K562 (cell line): ENCODE measurements around the gene GARNL3. TPM values are rescaled to one million over a fixed set of nuclear protein-coding genes. Genes with fewer than 3 reads are reported as not detected.

ENCODE experiments used
- ATAC-seq: fragments of 200-7000 bp; cut with Tn5 transposase; 3 replicates; pipeline ENCODE4 v1.9.1; 2020; ENCODE audit warnings: moderate library complexity
- BruUV-seq: library from RNA; stranded (reverse); fragments of 400-500 nt; replicated peaks from 2 replicates; lab custom pipeline; 2021; lab: Mats Ljungman, UMichigan
- CTCF ChIA-PET: fragments of 300-600 bp; formaldehyde crosslinking; extraction: SDS; loops from one replicate; lab custom pipeline; 2021; ENCODE audit warnings: low intra/inter-chr PET ratio; lab: Yijun Ruan, JAX
- POLR2A ChIA-PET: fragments of 300-600, 350-650 bp; sonication (Branson Sonifier 250); formaldehyde crosslinking; extraction: SDS; loops from one replicate; lab custom pipeline; 2021; ENCODE audit warnings: antibody characterized with exemption, inconsistent platforms; lab: Yijun Ruan, JAX
- DNase-seq, 4 experiments: peaks; one replicate each; pipeline versions ENCODE4 v3.0.0 to v3.0.0-alpha.2; 2011 to 2018; ENCODE audit warnings: low spot score in 3 of 4, mixed read lengths in 3 of 4; ENCODE audit errors: extremely low read depth in 1 of 4
- FAIRE-seq: peaks from 2 replicates; lab custom pipeline; 2011; peaks lifted over from hg19 to GRCh38; lab: Jason Lieb, UNC
- H2AFZ ChIP-seq: 2 replicates; pipeline ENCODE4 v1.6.0; 2011; ENCODE audit warnings: low read depth, low read length, control low read depth, inconsistent platforms
- H3K27ac ChIP-seq: fragments of 200-600 bp; 3 replicates; pipeline ENCODE4 v1.8.0; 2011; ENCODE audit warnings: low read depth, mild to moderate bottlenecking, control low read depth, inconsistent platforms, low read length, moderate library complexity, mixed read lengths; ENCODE audit errors: extremely low read depth
- H3K27me3 ChIP-seq, 2 experiments: fragments of 300-600 bp in 1 of 2; 2 replicates in 1 of 2; 3 replicates in 1 of 2; pipeline versions ENCODE4 v1.6.0 to v1.8.0; 2011; ENCODE audit warnings: inconsistent platforms in 2 of 2, low read length in 2 of 2, mild to moderate bottlenecking in 1 of 2, mixed read lengths in 1 of 2, moderate library complexity in 1 of 2; ENCODE audit not compliant: control insufficient read depth in 2 of 2, insufficient read depth in 2 of 2
- H3K36me3 ChIP-seq: fragments of 300-600 bp; 3 replicates; pipeline ENCODE4 v1.8.0; 2011; ENCODE audit warnings: mild to moderate bottlenecking, low read length, inconsistent platforms; ENCODE audit not compliant: control insufficient read depth, insufficient read depth
- H3K4me1 ChIP-seq, 2 experiments: fragments of 200-600 bp in 1 of 2; replicated peaks in 1 of 2; 2 replicates in 1 of 2; 3 replicates in 1 of 2; pipeline versions ENCODE4 v1.5.1 to v1.8.0; 2011; ENCODE audit warnings: inconsistent platforms in 2 of 2, low read length in 2 of 2, mild to moderate bottlenecking in 1 of 2, mixed read lengths in 1 of 2, moderate library complexity in 1 of 2; ENCODE audit not compliant: control insufficient read depth in 2 of 2, insufficient read depth in 2 of 2
- H3K4me2 ChIP-seq: 2 replicates; pipeline ENCODE4 v1.6.1; 2011; ENCODE audit warnings: low read length, control low read depth, inconsistent platforms, mixed read lengths; ENCODE audit not compliant: insufficient read depth
- H3K4me3 ChIP-seq: fragments of 200-600 bp; sonication (generic), shearing (Covaris generic); 2 replicates; pipeline ENCODE4 v1.5.1; 2016; ENCODE audit warnings: control low read depth, inconsistent platforms
- H3K79me2 ChIP-seq: fragments of 200-600 bp; 3 replicates; pipeline ENCODE4 v1.8.0; 2011; ENCODE audit warnings: low read length, inconsistent platforms; ENCODE audit not compliant: control insufficient read depth, insufficient read depth
- H3K9ac ChIP-seq, 2 experiments: 2 replicates each; pipeline versions ENCODE4 v1.6.0 to v1.6.1; 2011; ENCODE audit warnings: low read depth in 2 of 2, low read length in 2 of 2, control low read depth in 1 of 2, inconsistent platforms in 1 of 2, mild to moderate bottlenecking in 1 of 2, mixed read lengths in 1 of 2; ENCODE audit not compliant: insufficient read depth in 1 of 2
- H3K9me1 ChIP-seq: one replicate; pipeline ENCODE4 v1.6.0; 2011; ENCODE audit warnings: inconsistent platforms, mild to moderate bottlenecking, low read length, moderate library complexity; ENCODE audit not compliant: control insufficient read depth, insufficient read depth
- H3K9me3 ChIP-seq: replicated peaks from 2 replicates; pipeline ENCODE4 v1.5.1; 2011; ENCODE audit warnings: low read depth, low read length, inconsistent platforms; ENCODE audit not compliant: control insufficient read depth, insufficient read depth
- H4K20me1 ChIP-seq: replicated peaks from 2 replicates; pipeline ENCODE4 v1.6.1; 2011; ENCODE audit warnings: low read length, inconsistent platforms, mixed read lengths; ENCODE audit not compliant: control insufficient read depth, insufficient read depth
- CTBP1 ChIP-seq: fragments of 450-650 bp; IDR thresholded peaks from 2 replicates; pipeline ENCODE4 v1.6.1; 2016; ENCODE audit warnings: borderline replicate concordance
- MAZ ChIP-seq, 2 experiments: fragments of 450-650 bp in 1 of 2; sonication (generic) in 1 of 2; formaldehyde crosslinking; IDR thresholded peaks in 1 of 2; conservative IDR thresholded peaks in 1 of 2; 2 replicates each; pipeline versions ENCODE4 v1.4.0 to v1.5.0; 2020; ENCODE audit warnings: mild to moderate bottlenecking in 1 of 2, missing genetic modification reagents in 1 of 2
- RAD21 ChIP-seq, 2 experiments: fragments of 250-450 bp in 1 of 2; fragments of 450-650 bp in 1 of 2; sonication (Bioruptor Pico) in 1 of 2; formaldehyde crosslinking in 1 of 2; IDR thresholded peaks in 1 of 2; conservative IDR thresholded peaks in 1 of 2; 2 replicates each; pipeline versions ENCODE4 v1.4.0 to v1.8.0; 2020 to 2022; ENCODE audit warnings: mild to moderate bottlenecking in 2 of 2, moderate library complexity in 1 of 2
- RCOR1 ChIP-seq, 2 experiments: IDR thresholded peaks; 2 replicates each; pipeline ENCODE4 v1.6.1; 2012; ENCODE audit warnings: low read depth in 2 of 2, low read length in 2 of 2, borderline replicate concordance in 1 of 2, improper control_type of control experiment in 1 of 2
- TEAD2 ChIP-seq: fragments of 450-650 bp; IDR thresholded peaks from 2 replicates; pipeline ENCODE4 v1.6.1; 2016; ENCODE audit warnings: missing genetic modification characterization, control low read depth, missing compliant biosample characterization
- WGBS: fragments of 100-300 bp; shearing (Covaris generic); methylation state at CpG from one replicate; pipeline ENCODE4 v1.1.6; 2016; ENCODE audit warnings: low coverage, mixed read lengths; ENCODE audit not compliant: insufficient coverage; ENCODE audit errors: missing lambda C conversion rate; 5-methylcytosine and 5-hydroxymethylcytosine counted together
- in situ Hi-C: fragments of 300-500 bp; cut with MboI; formaldehyde crosslinking; loops from 4 replicates; pipeline ENCODE4 v1.15.0; 2018; ENCODE audit warnings: inconsistent platforms, mixed read lengths
- intact Hi-C: fragments of 100-400 bp; cut with micrococcal nuclease; formaldehyde crosslinking; loops from 2 replicates; pipeline ENCODE4 v1.14.2; 2022
- polyA plus RNA-seq, 8 experiments: library from polyadenylated mRNA; depleted of rRNA in 4 of 8; stranded (reverse) in 5 of 8; unstranded in 3 of 8; fragments of >200 nt; fragmentation: Nextera tagmentation in 2 of 8; fragmentation: Illumina TruSeq in 1 of 8; extraction: Ambion mirVana in 2 of 8; extraction: Trizol in 1 of 8; gene quantifications; 2 replicates each; pipeline versions ENCODE4 v1.2.1 to v1.2.3, GENCODE V29; 2011 to 2014; ENCODE audit warnings: inconsistent platforms in 1 of 8, missing spikeins in 1 of 8
- total RNA-seq, 7 experiments: library from RNA; depleted of rRNA in 6 of 7; stranded (reverse); fragments of >200 nt in 6 of 7; fragmentation: Illumina TruSeq in 2 of 7; extraction: Trizol in 2 of 7; gene quantifications; 2 replicates each; pipeline versions ENCODE4 v1.2.1 to v1.2.3, GENCODE V29; 2011 to 2021; ENCODE audit warnings: low replicate concordance in 1 of 7
- TF ChIP-seq, protein P1 (sequence below): fragments of 450-650 bp; formaldehyde crosslinking; IDR thresholded peaks from 2 replicates; pipeline ENCODE4 v1.4.0; 2022; ENCODE audit warnings: missing genetic modification characterization
- TF ChIP-seq, protein P2 (sequence below): fragments of 200-800 bp; sonication (Bioruptor generic); IDR thresholded peaks from 2 replicates; pipeline ENCODE4 v1.6.1; 2016; ENCODE audit warnings: missing genetic modification characterization, missing compliant biosample characterization

The GARNL3 gene
- total and polyA plus RNA-seq, 9 of the 15 experiments (the other 6 are each of a cell fraction or from before 2014, with no cell fraction given): 0.35 to 2.7 (median 1.6) TPM

DNA sequence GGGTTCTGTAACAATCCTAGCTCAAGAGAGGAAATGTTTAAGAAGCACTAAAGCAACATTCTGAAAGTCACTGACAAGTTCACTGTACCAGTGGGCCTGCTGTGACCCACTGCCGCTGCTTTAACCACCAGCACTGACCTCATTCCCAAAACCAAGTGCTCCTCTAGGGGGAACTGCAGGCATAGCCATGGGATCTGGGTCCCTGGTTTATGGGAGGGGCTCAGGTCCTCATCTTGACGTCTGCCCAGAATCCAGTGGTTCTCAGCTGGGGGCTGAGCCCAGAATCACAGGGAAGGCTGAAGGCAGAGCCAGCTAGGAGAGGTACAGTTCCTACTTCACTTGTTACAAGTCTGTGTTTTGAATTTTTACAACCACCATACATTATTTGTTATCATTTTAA lies 96.3 kb downstream of the GARNL3 start:
- DNase-seq (peak; percentile 47 to 58 (median 54)), FAIRE-seq (peak; percentile 78), ATAC-seq (peak; percentile 90)
- Histone ChIP-seq H3K27me3 (peaks cover 3 to 8% of the 10 kb centered on the region in 2 experiments; a peak in 3 of 5 replicates), H3K9me3 (no peaks in the 10 kb centered on the region), H3K4me3 (no peak overlapping the region), H4K20me1 (no peaks in the 10 kb centered on the region), H3K9me1 (no peaks in the 10 kb centered on the region), H3K27ac (no peak overlapping the region), H3K36me3 (no peaks in the 10 kb centered on the region), H3K79me2 (no peaks in the 10 kb centered on the region), H3K4me2 (no peak overlapping the region), H3K9ac (no peak overlapping the region), H2AFZ (peak overlapping the region; percentile 54), H3K4me1 (peaks cover 7 to 9% of the 10 kb centered on the region in 2 experiments; a peak in 3 of 5 replicates)
- no TSS peak for BruUV-seq
- POLR2A ChIA-PET: interaction anchor here (0.6 to 1.2 kb wide), 3 partner anchors 63 to 823 kb away, joined by 3 read pairs; partner anchors contain the start of gene ZNF79
- CTCF ChIA-PET: interaction anchor here (0.6 to 1.3 kb wide), 3 partner anchors 147 to 225 kb away, joined by 3 to 5 read pairs (median 3); no protein-coding TSS in a partner anchor
- WGBS: 17% methylated on average over 2 of the region's 2 CpGs
- intact Hi-C loops (loop anchor here (2.0 to 5.0 kb wide), 5 partner anchors 49 to 226 kb away; no protein-coding TSS in a partner anchor), in situ Hi-C loops (no loop called here)
- TF ChIP-seq MAZ (CRISPR knock-in tag; conservative IDR thresholded peaks at IDR 0.05 in 1 of 2, IDR thresholded peaks at IDR 0.05 in 1 of 2) (peak in 1 of 2 experiments; percentile 74; a peak in 2 of 4 replicates), RCOR1 (IDR thresholded peaks at IDR 0.05; ENCODE audit: borderline replicate concordance in 1 of 2, low read depth in 2 of 2, low read length in 2 of 2) (0 out of 4 replicates have a peak, but pooled peaks of 1 of the 2 experiments have one; percentile 11), CTBP1 (peak; percentile 14; the same call in 1 of the 2 replicates), TEAD2 (no peak), RAD21 (CRISPR knock-in tag; conservative IDR thresholded peaks at IDR 0.05 in 1 of 2, IDR thresholded peaks at IDR 0.05 in 1 of 2) (peak; percentile 36 to 68)
- TF ChIP-seq, protein P1, sequence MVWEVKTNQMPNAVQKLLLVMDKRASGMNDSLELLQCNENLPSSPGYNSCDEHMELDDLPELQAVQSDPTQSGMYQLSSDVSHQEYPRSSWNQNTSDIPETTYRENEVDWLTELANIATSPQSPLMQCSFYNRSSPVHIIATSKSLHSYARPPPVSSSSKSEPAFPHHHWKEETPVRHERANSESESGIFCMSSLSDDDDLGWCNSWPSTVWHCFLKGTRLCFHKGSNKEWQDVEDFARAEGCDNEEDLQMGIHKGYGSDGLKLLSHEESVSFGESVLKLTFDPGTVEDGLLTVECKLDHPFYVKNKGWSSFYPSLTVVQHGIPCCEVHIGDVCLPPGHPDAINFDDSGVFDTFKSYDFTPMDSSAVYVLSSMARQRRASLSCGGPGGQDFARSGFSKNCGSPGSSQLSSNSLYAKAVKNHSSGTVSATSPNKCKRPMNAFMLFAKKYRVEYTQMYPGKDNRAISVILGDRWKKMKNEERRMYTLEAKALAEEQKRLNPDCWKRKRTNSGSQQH (CRISPR knock-in tag): no peak
- TF ChIP-seq, protein P2, sequence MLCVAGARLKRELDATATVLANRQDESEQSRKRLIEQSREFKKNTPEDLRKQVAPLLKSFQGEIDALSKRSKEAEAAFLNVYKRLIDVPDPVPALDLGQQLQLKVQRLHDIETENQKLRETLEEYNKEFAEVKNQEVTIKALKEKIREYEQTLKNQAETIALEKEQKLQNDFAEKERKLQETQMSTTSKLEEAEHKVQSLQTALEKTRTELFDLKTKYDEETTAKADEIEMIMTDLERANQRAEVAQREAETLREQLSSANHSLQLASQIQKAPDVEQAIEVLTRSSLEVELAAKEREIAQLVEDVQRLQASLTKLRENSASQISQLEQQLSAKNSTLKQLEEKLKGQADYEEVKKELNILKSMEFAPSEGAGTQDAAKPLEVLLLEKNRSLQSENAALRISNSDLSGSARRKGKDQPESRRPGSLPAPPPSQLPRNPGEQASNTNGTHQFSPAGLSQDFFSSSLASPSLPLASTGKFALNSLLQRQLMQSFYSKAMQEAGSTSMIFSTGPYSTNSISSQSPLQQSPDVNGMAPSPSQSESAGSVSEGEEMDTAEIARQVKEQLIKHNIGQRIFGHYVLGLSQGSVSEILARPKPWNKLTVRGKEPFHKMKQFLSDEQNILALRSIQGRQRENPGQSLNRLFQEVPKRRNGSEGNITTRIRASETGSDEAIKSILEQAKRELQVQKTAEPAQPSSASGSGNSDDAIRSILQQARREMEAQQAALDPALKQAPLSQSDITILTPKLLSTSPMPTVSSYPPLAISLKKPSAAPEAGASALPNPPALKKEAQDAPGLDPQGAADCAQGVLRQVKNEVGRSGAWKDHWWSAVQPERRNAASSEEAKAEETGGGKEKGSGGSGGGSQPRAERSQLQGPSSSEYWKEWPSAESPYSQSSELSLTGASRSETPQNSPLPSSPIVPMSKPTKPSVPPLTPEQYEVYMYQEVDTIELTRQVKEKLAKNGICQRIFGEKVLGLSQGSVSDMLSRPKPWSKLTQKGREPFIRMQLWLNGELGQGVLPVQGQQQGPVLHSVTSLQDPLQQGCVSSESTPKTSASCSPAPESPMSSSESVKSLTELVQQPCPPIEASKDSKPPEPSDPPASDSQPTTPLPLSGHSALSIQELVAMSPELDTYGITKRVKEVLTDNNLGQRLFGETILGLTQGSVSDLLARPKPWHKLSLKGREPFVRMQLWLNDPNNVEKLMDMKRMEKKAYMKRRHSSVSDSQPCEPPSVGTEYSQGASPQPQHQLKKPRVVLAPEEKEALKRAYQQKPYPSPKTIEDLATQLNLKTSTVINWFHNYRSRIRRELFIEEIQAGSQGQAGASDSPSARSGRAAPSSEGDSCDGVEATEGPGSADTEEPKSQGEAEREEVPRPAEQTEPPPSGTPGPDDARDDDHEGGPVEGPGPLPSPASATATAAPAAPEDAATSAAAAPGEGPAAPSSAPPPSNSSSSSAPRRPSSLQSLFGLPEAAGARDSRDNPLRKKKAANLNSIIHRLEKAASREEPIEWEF (CRISPR knock-in tag): no peak
